ENCODE results near the gene PCDHB6. TPM values are rescaled to one million over a fixed set of nuclear protein-coding genes. Genes with fewer than 3 reads are reported as not detected.
"Not testable (repeated sequence)": the region's sequence is repeated elsewhere in the genome, so short reads cannot be mapped to it uniquely, and the experiment has no call there.

Gene PCDHB6
- total RNA-seq, 4 donors from 2014 or later, result 1.0 to 2.0 (median 1.5) TPM

DNA sequence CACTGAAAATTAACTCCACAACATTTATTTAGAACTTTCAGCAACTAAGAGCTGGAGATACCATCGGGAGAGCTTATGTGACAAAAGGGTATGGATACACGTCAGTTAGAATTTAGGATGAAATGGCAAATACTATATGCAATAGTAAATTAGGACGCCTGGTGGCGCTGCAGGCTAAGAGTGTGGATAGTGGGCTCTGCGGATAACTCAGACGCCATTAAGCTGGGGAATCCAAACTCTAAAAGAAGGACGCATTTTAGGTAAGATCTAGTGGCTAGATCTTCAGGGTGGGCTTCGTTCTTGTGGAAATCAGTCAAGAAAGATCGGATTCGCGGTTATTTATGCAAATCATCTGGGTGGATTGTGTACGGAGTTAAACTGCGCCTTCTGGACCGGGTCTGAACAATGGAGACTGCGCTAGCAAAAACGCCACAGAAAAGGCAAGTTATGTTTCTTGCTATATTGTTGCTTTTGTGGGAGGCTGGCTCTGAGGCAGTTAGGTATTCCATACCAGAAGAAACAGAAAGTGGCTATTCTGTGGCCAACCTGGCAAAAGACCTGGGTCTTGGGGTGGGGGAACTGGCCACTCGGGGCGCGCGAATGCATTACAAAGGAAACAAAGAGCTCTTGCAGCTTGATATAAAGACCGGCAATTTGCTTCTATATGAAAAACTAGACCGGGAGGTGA, 14.7 kb upstream of the PCDHB6 start, which contains the start of gene PCDHB5:
Gene PCDHB5, plus strand, starts transcription at position 177 of the 688 bp plus-strand sequence. Its CDS starts 229 bp downstream, at position 406.
- ATAC-seq, result no peak
- H3K27ac ChIP-seq, result peak within 1 kb of the TSS in 1 of 4 donors; percentile 14
- peaks cover 18% of the 10 kb centered on the region for H3K27me3 ChIP-seq
- no peak for TF ChIP-seq EP300 (IDR thresholded peaks at IDR 0.05)
- TF ChIP-seq, protein P1, sequence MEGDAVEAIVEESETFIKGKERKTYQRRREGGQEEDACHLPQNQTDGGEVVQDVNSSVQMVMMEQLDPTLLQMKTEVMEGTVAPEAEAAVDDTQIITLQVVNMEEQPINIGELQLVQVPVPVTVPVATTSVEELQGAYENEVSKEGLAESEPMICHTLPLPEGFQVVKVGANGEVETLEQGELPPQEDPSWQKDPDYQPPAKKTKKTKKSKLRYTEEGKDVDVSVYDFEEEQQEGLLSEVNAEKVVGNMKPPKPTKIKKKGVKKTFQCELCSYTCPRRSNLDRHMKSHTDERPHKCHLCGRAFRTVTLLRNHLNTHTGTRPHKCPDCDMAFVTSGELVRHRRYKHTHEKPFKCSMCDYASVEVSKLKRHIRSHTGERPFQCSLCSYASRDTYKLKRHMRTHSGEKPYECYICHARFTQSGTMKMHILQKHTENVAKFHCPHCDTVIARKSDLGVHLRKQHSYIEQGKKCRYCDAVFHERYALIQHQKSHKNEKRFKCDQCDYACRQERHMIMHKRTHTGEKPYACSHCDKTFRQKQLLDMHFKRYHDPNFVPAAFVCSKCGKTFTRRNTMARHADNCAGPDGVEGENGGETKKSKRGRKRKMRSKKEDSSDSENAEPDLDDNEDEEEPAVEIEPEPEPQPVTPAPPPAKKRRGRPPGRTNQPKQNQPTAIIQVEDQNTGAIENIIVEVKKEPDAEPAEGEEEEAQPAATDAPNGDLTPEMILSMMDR (IDR thresholded peaks at IDR 0.05), result peak in 3 of 4 experiments; percentile 22 to 48 (median 26)
- H3K9me3 ChIP-seq, result peaks cover 0 to 89% (median 2%) of the 10 kb centered on the region in 3 donors
- H3K4me1 ChIP-seq, result no peaks in the 10 kb centered on the region
- peak within 1 kb of the TSS; percentile 34 to 43 for H3K4me3 ChIP-seq
- WGBS, 2 donors (ENCODE audit: low coverage in 1 of 2), result 13 to 15% methylated on average over 18 to 22 of the region's 22 CpGs
- no peaks in the 10 kb centered on the region for H3K36me3 ChIP-seq

DNA sequence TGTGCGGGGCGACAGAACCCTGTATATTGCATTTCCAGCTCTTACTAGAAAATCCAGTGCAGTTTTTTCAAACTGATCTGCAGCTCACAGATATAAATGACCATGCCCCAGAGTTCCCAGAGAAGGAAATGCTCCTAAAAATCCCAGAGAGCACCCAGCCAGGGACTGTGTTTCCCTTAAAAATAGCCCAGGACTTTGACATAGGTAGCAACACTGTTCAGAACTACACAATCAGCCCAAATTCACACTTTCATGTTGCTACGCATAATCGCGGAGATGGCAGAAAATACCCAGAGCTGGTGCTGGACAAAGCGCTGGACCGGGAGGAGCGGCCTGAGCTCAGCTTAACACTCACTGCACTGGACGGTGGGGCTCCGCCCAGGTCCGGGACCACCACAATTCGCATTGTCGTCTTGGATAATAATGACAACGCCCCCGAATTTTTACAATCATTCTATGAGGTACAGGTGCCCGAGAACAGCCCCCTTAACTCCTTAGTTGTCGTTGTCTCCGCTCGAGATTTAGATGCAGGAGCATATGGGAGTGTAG, 14.1 kb upstream of the PCDHB6 start:
- peaks cover 0 to 89% (median 2%) of the 10 kb centered on the region in 3 donors for H3K9me3 ChIP-seq
- WGBS, 2 donors (ENCODE audit: low coverage in 1 of 2), result 54 to 65% methylated on average over 19 of the region's 19 CpGs
- H3K4me3 ChIP-seq, result peak overlapping the region; percentile 34 to 43
- H3K27ac ChIP-seq, result no peak overlapping the region
- ATAC-seq, result no peak
- peaks cover 18% of the 10 kb centered on the region for H3K27me3 ChIP-seq
- no peak for TF ChIP-seq POLR2AphosphoS5 (IDR thresholded peaks at IDR 0.05)
- no peaks in the 10 kb centered on the region for H3K36me3 ChIP-seq
- H3K4me1 ChIP-seq, result no peaks in the 10 kb centered on the region

DNA sequence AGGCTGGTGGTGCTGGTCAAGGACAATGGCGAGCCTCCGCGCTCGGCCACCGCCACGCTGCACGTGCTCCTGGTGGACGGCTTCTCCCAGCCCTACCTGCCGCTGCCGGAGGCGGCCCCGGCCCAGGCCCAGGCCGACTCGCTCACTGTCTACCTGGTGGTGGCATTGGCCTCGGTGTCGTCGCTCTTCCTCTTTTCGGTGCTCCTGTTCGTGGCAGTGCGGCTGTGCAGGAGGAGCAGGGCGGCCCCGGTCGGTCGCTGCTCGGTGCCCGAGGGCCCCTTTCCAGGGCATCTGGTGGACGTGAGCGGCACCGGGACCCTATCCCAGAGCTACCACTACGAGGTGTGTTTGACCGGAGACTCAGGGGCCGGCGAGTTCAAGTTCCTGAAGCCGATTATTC, 12.5 kb upstream of the PCDHB6 start:
- Histone ChIP-seq H3K27me3 (peaks cover 18% of the 10 kb centered on the region), H3K9me3 (peaks cover 0 to 96% (median 2%) of the 10 kb centered on the region in 3 donors)
- not testable (repeated sequence) for H3K4me1 ChIP-seq, ATAC-seq, H3K27ac ChIP-seq, H3K4me3 ChIP-seq, H3K36me3 ChIP-seq
- WGBS, 2 donors (ENCODE audit: low coverage in 1 of 2), result 83% methylated on average over 5 of the region's 34 CpGs; no CpG with 5 or more reads in 1 of the 2 donors

DNA sequence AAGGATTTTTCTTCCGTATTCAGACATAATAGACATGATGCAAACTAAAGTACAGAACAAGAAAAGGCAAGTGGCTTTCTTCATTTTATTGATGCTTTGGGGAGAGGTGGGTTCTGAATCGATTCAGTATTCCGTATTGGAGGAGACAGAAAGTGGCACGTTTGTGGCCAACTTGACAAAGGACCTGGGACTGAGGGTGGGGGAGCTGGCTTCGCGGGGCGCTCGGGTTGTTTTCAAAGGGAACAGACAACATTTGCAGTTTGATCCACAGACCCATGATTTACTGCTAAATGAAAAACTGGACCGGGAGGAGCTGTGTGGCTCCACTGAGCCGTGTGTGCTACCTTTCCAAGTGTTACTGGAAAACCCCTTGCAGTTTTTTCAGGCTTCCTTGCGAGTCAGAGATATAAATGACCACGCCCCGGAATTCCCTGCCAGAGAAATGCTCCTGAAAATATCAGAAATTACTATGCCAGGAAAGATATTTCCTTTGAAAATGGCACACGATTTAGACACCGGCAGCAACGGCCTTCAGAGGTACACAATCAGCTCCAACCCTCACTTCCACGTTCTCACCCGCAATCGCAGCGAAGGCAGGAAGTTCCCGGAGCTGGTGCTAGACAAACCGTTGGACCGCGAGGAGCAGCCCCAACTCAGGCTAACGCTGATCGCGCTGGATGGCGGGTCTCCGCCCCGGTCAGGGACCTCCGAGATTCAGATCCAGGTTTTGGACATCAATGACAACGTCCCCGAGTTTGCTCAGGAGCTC, 551 bp downstream of the PCDHB6 start:
- no peaks in the 10 kb centered on the region for H3K36me3 ChIP-seq
- H3K4me1 ChIP-seq, result no peaks in the 10 kb centered on the region
- no peak for TF ChIP-seq POLR2A (IDR thresholded peaks at IDR 0.05)
- TF ChIP-seq EP300 (IDR thresholded peaks at IDR 0.05), result no peak
- TF ChIP-seq POLR2AphosphoS5 (IDR thresholded peaks at IDR 0.05), result no peak
- TF ChIP-seq, protein P1 (IDR thresholded peaks at IDR 0.05), result no peak
- H3K27ac ChIP-seq, result no peak overlapping the region
- ATAC-seq, result no peak
- peaks cover 0 to 93% (median 0%) of the 10 kb centered on the region in 3 donors for H3K9me3 ChIP-seq
- H3K27me3 ChIP-seq, result peaks cover 45% of the 10 kb centered on the region
- WGBS, 2 donors (ENCODE audit: low coverage in 1 of 2), result 36 to 64% methylated on average over 8 to 14 of the region's 33 CpGs
- peak overlapping the region in 1 of 2 donors; percentile 6 for H3K4me3 ChIP-seq

DNA sequence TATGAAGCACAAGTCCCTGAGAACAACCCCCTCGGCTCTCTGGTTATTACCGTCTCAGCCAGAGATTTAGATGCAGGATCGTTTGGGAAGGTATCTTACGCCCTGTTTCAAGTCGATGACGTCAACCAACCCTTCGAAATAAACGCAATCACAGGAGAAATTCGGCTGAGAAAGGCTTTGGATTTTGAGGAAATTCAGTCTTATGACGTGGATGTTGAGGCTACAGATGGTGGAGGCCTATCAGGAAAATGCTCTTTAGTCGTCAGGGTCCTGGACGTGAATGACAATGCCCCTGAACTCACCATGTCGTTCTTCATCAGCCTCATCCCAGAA, 1.1 kb downstream of the PCDHB6 start:
- no peak for TF ChIP-seq POLR2AphosphoS5 (IDR thresholded peaks at IDR 0.05)
- no peak for TF ChIP-seq POLR2A (IDR thresholded peaks at IDR 0.05)
- TF ChIP-seq, protein P1 (IDR thresholded peaks at IDR 0.05), result no peak
- TF ChIP-seq EP300 (IDR thresholded peaks at IDR 0.05), result no peak
- Histone ChIP-seq H3K36me3 (no peaks in the 10 kb centered on the region), H3K4me3 (no peak overlapping the region), H3K27ac (no peak overlapping the region), H3K27me3 (peaks cover 46% of the 10 kb centered on the region), H3K9me3 (peaks cover 0 to 94% (median 0%) of the 10 kb centered on the region in 3 donors), H3K4me1 (no peaks in the 10 kb centered on the region)
- no peak for ATAC-seq
- 7 to 53% methylated on average over 3 to 13 of the region's 13 CpGs for WGBS, 2 donors (ENCODE audit: low coverage in 1 of 2)

DNA sequence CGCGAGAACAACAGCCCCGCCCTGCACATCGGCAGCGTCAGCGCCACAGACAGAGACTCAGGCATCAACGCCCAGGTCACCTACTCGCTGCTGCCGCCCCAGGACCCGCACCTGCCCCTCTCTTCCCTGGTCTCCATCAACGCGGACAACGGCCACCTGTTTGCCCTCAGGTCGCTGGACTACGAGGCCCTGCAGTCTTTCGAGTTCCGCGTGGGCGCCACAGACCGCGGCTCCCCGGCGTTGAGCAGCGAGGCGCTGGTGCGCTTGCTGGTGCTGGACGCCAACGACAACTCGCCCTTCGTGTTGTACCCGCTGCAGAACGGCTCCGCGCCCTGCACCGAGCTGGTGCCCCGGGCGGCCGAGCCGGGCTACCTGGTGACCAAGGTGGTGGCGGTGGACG, 1.8 kb downstream of the PCDHB6 start:
- WGBS, 2 donors (ENCODE audit: low coverage in 1 of 2), result 9 to 19% methylated on average over 5 to 7 of the region's 41 CpGs
- not testable (repeated sequence) for ATAC-seq, H3K4me3 ChIP-seq, H3K27ac ChIP-seq, H3K36me3 ChIP-seq, H3K4me1 ChIP-seq
- Histone ChIP-seq H3K27me3 (peaks cover 53% of the 10 kb centered on the region), H3K9me3 (peaks cover 0 to 98% (median 0%) of the 10 kb centered on the region in 3 donors)

DNA sequence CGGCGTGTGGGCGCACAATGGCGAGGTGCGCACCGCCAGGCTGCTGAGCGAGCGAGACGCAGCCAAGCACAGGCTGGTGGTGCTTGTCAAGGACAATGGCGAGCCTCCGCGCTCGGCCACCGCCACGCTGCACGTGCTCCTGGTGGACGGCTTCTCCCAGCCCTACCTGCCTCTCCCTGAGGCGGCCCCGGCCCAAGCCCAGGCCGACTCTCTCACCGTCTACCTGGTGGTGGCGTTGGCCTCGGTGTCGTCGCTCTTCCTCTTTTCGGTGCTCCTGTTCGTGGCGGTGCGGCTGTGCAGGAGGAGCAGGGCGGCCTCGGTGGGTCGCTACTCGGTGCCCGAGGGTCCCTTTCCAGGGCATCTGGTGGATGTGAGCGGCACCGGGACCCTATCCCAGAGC, 2.2 kb downstream of the PCDHB6 start:
- H3K9me3 ChIP-seq, result peaks cover 0 to 98% (median 0%) of the 10 kb centered on the region in 3 donors
- no CpG with 5 or more reads among the region's 36 CpGs for WGBS, 2 donors (ENCODE audit: low coverage in 1 of 2)
- H3K4me1 ChIP-seq, H3K4me3 ChIP-seq, H3K36me3 ChIP-seq, H3K27ac ChIP-seq, ATAC-seq: not testable (repeated sequence)
- H3K27me3 ChIP-seq, result peaks cover 57% of the 10 kb centered on the region

Data from gastroesophageal sphincter (tissue), 4 donors.